C4-2B (cell line): ENCODE results near the gene MFGE8.

ENCODE experiments used
- ZFX ChIP-seq: fragments of 450-650 bp; IDR thresholded peaks from 2 replicates; pipeline ENCODE4 v1.6.1; 2017
- TF ChIP-seq, protein P1 (sequence below): fragments of 450-650 bp; conservative IDR thresholded peaks from 2 replicates; pipeline ENCODE4 v1.5.1; 2017; ENCODE audit warnings: mild to moderate bottlenecking

GRCh38 chr15:88859550-88859949, 53.6 kb downstream of the MFGE8 start:
- TF ChIP-seq, protein P1, sequence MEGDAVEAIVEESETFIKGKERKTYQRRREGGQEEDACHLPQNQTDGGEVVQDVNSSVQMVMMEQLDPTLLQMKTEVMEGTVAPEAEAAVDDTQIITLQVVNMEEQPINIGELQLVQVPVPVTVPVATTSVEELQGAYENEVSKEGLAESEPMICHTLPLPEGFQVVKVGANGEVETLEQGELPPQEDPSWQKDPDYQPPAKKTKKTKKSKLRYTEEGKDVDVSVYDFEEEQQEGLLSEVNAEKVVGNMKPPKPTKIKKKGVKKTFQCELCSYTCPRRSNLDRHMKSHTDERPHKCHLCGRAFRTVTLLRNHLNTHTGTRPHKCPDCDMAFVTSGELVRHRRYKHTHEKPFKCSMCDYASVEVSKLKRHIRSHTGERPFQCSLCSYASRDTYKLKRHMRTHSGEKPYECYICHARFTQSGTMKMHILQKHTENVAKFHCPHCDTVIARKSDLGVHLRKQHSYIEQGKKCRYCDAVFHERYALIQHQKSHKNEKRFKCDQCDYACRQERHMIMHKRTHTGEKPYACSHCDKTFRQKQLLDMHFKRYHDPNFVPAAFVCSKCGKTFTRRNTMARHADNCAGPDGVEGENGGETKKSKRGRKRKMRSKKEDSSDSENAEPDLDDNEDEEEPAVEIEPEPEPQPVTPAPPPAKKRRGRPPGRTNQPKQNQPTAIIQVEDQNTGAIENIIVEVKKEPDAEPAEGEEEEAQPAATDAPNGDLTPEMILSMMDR: no peak
- no peak for TF ChIP-seq ZFX
